Retinal pigment epithelial cell (primary cell): Measurements from ENCODE around the gene ST3GAL4.

ENCODE experiments used
- DNase-seq: peaks from one replicate; pipeline ENCODE4 v3.0.0-alpha.2; 2010; ENCODE audit warnings: low read depth
- H3K4me3 ChIP-seq: 2 replicates; pipeline ENCODE4 v1.5.1; 2011; ENCODE audit warnings: mild to moderate bottlenecking, low read length, control low read depth, moderate library complexity
- CTCF ChIP-seq: conservative IDR thresholded peaks from 2 replicates; pipeline ENCODE4 v1.5.1; 2011; ENCODE audit warnings: low read depth, low read length, control low read depth, inconsistent platforms

Gene ST3GAL4

DNA sequence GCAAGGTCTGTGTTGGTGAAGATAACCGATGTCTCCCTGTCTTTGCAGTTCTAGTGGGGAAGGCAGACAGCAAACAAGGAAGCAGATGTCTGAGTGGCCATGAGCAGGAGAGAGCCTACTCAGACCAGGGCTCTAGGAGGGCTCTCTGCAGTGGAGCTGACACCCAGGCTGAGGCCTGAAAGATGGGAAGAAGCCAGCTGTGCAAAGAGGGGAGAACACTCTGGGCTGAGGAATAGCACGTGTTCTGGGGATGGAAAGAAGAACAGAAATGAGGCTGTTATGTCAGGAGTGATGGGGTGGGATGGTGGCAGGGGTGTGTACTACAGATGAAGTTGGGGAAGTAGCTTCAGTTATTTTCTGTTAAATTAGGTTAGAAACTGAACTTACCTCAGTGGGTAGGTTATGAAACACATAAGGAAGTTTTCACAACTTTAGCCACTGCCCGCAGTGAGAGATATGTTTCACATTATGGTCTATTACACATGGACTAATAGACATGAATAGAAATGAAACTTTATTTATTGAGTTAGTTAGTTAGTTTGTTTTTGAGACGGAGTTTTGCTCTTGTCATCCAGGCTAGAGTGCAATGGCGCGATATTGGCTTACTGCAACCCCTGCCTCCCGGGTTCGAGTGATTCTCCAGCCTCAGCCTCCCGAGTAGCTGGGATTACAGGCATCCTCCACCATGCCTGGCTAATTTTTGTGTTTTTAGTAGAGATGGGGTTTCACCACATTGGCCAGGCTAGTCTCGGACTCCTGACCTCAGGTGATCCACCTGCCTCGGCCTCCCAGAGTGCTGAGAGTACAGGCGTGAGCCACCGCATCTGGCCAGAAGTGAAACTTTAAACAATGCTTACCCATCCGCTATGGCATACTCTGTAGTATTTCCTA is 43.8 kb upstream of the ST3GAL4 start:
- TF ChIP-seq CTCF, result no peak
- H3K4me3 ChIP-seq, result no peak overlapping the region
- DNase-seq, result no peak

GRCh38 chr11:126312961-126313360 is 42.5 kb upstream of the ST3GAL4 start:
- TF ChIP-seq CTCF, result no peak
- H3K4me3 ChIP-seq, result no peak overlapping the region
- DNase-seq, result no peak

DNA sequence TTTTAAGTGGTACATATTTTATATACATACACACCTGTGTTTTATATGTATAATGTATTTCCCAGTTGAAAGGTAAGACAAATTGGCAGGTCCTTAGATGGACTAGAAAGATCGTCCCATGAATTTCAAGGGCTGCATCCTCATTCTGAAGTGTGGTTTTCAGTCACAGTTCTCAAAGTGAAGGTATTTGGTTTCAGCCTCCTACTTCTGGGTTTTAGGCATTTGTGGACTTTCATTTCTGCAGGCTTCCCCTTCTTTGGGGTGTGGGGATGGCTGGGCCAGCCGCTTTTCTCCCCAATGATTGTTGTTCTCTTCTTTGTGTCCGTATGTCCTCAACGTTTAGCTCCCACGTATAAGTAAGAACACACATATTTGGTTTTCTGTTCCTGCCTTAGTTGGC is 41.7 kb upstream of the ST3GAL4 start:
- TF ChIP-seq CTCF, result no peak
- DNase-seq, result no peak
- H3K4me3 ChIP-seq, result no peak overlapping the region

GRCh38 chr11:126317432-126317755 is 38.1 kb upstream of the ST3GAL4 start:
- H3K4me3 ChIP-seq, result no peak overlapping the region
- no peak for TF ChIP-seq CTCF
- no peak for DNase-seq

GRCh38 chr11:126317756-126318573 is 37.5 kb upstream of the ST3GAL4 start:
- TF ChIP-seq CTCF, result no peak
- H3K4me3 ChIP-seq, result no peak overlapping the region
- DNase-seq, result no peak

DNA sequence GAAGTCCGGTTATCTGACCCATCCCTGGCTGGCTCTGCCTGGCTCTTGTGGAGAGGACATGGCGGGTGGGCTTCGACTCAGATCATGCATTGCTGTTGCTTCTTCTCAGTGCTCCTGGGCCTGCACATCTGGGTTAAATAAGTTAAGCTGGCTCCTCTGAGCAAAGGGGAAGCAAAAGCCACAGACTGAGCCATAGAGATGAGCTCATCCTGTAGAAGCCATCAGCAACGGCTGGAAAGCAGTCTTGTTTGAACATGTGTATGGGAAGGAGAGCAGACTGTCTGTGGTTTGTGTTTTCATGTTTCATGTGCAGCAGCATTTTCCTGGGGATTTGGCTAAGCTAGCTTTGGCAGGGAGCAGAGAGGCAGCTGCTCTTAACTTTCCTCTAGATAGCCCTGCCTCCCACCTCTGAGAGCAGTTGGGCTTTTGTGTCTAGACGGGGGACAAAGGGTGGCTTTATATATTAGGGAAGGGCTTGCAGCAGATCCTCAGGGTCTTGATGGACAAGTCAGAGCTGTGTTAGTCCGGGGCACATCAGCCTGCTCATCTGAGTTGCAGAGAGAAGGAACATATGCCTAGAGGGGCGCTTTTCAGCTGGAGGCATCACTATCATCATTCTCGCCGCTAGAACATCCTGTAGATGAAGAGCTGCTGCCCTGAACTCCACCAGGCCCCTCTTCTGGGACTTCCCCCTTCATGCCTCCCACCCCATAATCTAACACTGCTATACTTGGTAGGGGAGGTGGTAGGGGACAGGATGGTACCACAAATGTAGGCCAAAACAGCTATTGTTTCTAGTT is 36.7 kb upstream of the ST3GAL4 start:
- peak; percentile 92 for DNase-seq
- H3K4me3 ChIP-seq, result no peak overlapping the region
- TF ChIP-seq CTCF, result no peak
